ENCODE measurements around the gene TRMT1.

TRMT1 gene

GRCh38 chr19:13089857-13090507 is 26.6 kb downstream of the TRMT1 start:
- DNase-seq = no peak

- no peak for DNase-seq
Measured at GRCh38 chr19:13089139-13089856, 27.2 kb downstream of the TRMT1 start.

GRCh38 chr19:13087795-13088537 is 28.6 kb downstream of the TRMT1 start:
- DNase-seq = no peak

GRCh38 chr19:13087295-13087694 is 29.2 kb downstream of the TRMT1 start:
- no peak for DNase-seq

DNA sequence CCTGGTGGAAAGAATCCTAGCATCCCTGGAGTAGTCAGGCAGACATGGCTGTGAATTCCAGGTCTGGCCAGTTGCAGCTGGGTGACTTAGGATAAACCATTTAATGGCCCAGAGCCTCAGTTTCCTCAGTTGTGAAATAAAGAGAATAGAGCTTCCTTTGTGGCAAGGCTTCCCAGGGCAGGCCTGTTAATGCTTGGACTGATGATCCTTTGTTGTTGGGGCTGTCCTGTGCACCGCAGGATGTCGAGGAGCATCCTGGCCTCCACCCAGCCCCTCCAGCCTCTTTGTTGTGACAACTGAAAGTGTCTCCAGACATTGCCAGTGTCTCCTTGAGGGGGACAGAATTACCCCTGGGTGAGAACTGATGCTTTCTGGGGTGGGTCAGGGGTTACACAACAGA is 30.2 kb downstream of the TRMT1 start:
- DNase-seq = no peak

- DNase-seq = no peak
Measured at GRCh38 chr19:13085666-13086065, 30.9 kb downstream of the TRMT1 start.

- DNase-seq = no peak
Measured at GRCh38 chr19:13083627-13084026, 32.9 kb downstream of the TRMT1 start.

GRCh38 chr19:13083008-13083404 is 33.5 kb downstream of the TRMT1 start:
- DNase-seq = no peak

DNA sequence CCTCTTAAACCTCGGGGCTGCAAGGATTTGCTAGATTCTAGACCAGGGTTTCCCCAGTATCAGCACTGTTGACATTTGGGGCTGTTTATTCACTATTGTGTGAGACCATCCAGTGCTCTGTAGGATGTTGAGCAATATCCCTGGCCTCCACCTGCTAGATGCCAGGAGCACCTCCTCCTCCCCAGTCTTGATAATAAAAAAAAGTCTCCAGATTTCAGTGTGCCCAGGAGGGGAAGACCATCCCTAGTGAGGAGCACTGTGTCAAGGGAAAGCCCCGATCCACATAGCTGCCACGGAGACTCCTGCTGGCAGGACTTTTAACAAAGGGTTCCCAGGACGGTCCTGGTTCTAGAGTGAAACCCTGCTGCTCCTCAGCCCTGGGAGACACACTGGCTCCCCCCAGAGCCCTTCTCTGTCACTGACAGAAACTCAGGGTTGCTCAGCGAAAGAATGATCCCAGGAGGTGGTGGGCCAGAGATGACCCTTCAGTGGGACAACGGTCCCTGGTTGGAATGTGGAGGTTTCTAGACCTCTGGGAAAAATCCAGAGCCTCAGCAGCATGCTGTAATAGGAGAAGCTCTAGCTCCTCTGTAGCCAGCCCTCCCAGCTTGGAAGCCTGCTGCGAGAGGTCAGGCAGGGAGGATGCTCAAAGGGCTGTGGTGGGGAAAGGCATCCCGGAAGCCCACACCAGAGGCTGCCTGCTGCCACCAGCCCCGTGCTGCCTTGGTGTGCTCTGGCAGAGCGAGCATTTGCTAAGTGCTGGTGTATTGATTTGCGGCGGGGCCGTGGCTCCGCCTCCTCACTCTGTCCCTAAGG is 34.1 kb downstream of the TRMT1 start:
- no peak for DNase-seq

DNA sequence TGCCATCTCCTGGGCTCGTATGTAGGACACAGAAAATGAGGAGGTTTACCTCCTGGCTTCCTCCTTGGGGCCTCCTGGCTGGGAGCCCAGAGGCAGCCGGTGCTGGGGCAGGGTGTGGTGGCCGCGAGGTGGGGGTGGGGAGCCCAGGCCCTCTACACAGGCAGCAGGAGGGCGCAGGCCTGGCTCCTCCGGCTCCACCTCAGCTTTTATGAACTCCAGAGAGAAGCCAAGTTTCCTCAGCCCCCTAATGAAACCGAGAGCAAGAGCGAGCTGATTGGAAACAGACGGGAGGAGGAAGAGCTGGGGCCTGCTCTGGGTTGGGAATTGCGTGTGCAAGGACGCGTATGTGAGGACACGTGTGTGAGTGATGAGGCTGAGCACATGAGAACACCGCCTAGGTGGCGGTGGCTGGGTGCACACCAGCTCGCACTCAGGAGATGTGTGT is 37.0 kb downstream of the TRMT1 start:
- no peak for DNase-seq

DNA sequence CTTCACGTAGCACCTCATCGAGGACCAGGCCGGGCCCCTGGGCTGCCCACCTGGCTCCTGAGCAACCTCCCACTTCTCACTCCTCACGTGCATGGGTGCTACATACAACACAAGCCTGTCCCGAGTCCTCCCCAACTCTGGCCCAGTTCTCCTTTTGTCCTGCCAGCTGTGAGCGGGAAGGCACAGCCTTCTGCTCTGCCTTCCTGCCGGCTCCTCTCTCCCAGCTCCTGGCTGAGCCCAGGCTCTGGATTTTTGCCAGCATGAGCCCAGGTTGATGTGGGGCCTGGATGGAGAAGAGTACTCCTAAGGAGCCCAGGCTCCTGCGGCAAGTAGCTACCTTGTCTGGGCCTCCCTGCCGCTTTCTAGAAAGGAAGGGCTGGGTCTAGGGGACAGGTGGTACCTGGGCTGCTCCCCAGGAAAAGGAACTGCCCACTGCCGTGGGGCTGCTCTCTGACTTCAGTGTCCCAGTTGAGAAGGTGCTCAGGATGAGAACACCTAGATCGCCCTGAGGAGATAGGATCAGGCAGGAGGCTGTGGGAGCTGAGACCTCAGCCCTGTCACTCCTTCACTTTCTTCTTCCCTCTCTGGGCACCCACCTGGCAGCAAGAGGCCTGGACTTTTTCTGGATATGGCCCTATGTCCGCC is 37.5 kb downstream of the TRMT1 start:
- no peak for DNase-seq

- no peak for DNase-seq
Measured at GRCh38 chr19:13078381-13078780, 38.2 kb downstream of the TRMT1 start.

DNA sequence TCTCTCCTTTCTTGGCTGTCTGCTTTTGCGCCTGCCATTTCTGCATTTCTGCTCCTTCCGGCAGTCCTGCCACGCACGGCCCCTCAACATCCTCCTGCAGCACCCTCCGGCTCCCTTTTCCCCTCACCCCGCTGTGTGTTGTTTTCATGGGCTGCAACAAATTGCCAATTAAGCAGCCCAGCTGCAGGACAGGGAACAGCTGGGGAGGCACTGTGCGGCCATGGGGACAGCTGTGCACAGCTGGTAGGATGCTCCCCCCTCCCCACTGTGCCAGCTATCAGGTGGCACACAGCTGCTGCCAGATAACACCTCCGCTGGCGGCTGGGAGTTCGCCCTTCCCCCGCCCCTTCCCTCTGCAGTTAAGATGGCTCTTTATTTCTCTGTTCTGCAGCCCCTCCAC is 39.3 kb downstream of the TRMT1 start:
- DNase-seq = no peak

GRCh38 chr19:13076787-13077186 is 39.8 kb downstream of the TRMT1 start:
- DNase-seq = no peak

DNA sequence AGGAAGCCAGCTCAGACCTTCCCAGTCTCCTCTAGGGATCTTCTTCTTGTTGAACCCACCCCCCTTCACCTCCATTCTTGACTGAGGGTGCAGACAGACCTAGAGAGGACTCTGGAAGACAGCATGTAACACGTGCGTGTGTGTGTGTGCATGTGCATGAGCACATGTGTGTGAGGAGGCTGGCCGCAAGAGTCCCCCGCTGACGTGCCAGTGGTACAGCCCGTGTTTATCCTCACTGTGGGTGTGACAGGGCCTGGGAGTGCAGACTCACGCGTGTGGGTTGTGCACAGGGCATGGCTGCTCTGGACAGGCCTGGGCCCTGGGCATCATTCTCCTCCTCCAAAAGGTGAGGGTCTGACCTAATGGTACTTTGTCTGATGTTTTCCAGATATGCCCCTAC is 40.2 kb downstream of the TRMT1 start:
- DNase-seq = no peak

- no peak for DNase-seq
Measured at GRCh38 chr19:13074378-13074777, 42.2 kb downstream of the TRMT1 start.

DNA sequence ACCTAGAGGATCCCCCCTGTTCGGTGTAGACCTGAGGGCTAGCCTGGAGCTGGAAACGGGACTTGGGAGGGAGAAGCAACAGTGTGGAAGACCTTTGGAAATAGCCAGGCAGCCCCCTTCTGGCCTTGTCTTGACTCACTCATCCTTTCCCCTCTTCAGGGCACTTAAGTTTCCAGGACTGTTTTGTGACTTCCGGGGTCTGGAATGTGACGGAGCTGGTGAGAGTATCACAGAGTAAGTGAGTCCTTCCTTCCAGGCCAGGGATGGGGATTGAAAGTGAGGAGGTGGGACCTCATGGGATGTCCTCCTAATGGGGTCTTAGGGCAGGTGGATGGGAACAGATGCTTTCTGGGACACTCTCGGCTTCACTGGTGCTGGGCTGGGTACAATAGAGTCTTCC is 43.3 kb downstream of the TRMT1 start:
- no peak for DNase-seq

DNA sequence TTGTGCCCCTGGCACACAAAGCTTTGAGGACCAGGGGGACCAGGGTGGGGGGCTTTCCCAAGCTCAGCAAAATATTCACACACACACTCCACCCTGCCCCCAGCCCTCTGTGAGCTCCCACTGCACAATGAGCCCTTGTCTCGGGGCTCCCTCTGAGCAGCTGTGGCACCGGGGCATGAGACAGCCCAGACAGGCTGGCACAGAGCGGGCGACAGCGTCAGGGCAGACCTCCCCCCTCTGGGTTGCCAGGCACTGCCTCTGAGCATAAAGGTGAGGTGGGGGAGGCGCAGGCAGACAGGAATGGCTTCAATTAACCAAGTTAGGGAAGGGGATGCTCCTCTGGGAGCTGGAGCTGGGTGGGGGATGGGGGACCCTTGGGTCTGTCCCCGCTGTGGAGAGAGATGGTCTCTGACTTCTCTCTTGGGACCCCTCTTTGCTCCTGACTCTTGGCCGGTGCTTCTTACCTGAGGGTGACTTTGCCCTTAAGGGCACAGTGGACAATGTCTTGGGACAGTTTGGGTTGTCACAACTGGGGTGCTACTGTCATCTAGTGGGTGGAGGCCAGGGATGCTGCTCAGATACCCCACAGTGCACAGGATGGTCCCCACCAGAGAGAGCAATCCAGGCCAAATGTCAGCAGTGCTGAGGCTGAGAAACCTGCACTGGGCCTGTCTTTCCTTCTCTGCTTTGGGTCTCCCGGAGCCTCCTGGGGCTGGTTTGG is 44.2 kb downstream of the TRMT1 start:
- DNase-seq = no peak

DNA sequence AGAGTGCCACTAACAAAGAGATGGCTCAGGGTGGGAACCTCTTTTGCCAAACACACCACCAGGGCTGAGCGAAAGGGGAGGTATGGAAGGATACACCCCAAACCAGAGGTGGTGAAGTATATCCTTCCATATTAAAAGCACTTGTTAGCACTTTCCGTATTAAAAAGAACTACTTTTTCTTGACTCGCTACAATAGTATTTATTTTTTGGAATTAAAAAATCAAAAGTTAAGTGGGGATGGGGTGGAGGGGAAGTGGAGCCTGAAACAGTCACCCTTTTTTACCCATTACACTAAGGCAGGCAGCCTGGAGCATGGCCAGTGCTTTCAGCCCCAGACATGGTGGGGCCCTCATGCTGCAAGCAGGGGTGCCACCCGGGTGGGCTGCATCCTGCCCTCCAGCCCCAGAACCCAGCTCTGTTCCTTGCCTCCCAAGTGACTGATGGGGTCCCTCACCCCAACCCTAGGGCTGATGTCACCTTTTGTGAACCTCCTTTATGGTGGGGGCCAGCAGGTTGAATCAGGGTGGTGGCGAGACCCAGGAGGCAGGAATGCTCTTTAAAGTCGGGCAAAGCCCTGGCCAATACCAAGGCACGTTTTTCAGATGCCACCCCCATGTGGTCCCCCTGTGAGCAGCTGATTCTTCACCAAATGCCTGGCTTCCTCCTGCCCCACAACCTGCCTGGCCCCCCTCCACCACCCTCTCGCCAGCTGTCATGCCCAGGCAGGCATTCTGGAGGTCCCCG is 44.9 kb downstream of the TRMT1 start:
- no peak for DNase-seq

DNA sequence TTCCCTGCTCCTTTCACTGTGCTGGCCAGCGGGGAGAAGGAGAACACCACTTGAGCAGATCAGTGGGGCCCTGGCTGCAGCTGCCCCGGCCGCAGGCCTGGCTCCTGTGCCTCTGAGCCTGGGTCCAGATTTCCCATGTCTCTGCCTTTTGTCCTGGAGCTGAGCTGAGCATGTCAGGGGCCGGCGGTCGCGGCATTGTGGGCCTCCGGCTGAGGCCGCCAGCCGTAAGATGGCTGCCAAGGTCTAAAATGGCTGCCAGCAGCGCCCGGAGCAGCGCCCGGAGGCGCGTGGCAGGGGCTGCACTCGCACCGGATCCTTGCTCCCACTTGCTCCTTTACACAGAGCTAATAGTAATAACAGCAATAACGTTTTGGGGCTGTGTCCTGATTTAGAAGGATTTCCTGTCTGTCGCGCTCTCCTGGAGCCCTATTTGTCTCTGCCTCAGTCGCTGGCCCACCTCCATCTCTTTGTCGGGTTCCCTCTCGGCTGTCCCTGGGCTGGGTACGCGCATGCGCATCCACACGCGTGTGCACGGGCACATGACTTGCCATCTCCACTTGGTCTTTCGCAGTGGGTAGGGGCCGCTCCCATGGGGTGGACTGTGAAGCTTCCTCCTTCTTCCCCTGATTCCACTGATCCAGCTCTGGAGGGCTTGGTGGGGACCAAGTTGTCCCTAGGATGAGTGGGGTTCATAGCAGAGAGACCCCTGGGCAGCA is 46.0 kb downstream of the TRMT1 start:
- DNase-seq = no peak

Data from activated CD8-positive, alpha-beta memory T cell treated with anti-CD3 and anti-CD28 coated beads, Interleukin-2, amount 50 U/mL, for 48 hours (primary cell).